HepG2 (cell line): Measurements from ENCODE around the gene REEP2. TPM values are rescaled to one million over a fixed set of nuclear protein-coding genes. Genes with fewer than 3 reads are reported as not detected.

Source experiments
- ATF7 ChIP-seq, 2 experiments: fragments of 450-650 bp in 1 of 2; sonication (generic) in 1 of 2; formaldehyde crosslinking in 1 of 2; IDR thresholded peaks; 2 replicates each; pipeline versions ENCODE4 v1.4.0 to v1.6.1; 2016 to 2020; ENCODE audit warnings: antibody characterized with exemption in 1 of 2, mild to moderate bottlenecking in 1 of 2, missing genetic modification reagents in 1 of 2
- CREM ChIP-seq, 2 experiments: sonication (generic) in 1 of 2; formaldehyde crosslinking in 1 of 2; IDR thresholded peaks; 2 replicates each; pipeline versions ENCODE4 v1.4.0 to v1.6.1; 2016 to 2020; ENCODE audit warnings: antibody characterized with exemption in 1 of 2, mild to moderate bottlenecking in 1 of 2, missing genetic modification reagents in 1 of 2
- KDM5A ChIP-seq: fragments of 200-600 bp; sonication (generic); IDR thresholded peaks from 2 replicates; pipeline ENCODE4 v1.7.0; 2018; ENCODE audit warnings: antibody characterized with exemption, mild to moderate bottlenecking, low read length, borderline replicate concordance
- MEIS1 ChIP-seq: sonication (generic); formaldehyde crosslinking; IDR thresholded peaks from 2 replicates; pipeline ENCODE4 v1.9.0; 2021; ENCODE audit warnings: mild to moderate bottlenecking, missing genetic modification reagents, moderate library complexity, borderline replicate concordance
- MTF2 ChIP-seq: sonication (generic); formaldehyde crosslinking; IDR thresholded peaks from 2 replicates; pipeline ENCODE4 v1.5.0; 2020; ENCODE audit warnings: missing genetic modification reagents, borderline replicate concordance
- NCOA5 ChIP-seq: sonication (generic); formaldehyde crosslinking; IDR thresholded peaks from 2 replicates; pipeline ENCODE4 v1.4.0; 2020; ENCODE audit warnings: missing genetic modification reagents
- PBX2 ChIP-seq: IDR thresholded peaks from 2 replicates; pipeline ENCODE4 v1.6.1; 2016; ENCODE audit warnings: control low read depth
- RCOR2 ChIP-seq: IDR thresholded peaks from 2 replicates; pipeline ENCODE4 v1.6.1; 2016; ENCODE audit warnings: missing biosample characterization, missing genetic modification reagents
- RFXAP ChIP-seq: sonication (generic); formaldehyde crosslinking; IDR thresholded peaks from 2 replicates; pipeline ENCODE4 v1.4.0; 2020; ENCODE audit warnings: missing genetic modification reagents, borderline replicate concordance
- SAP130 ChIP-seq: IDR thresholded peaks from 2 replicates; pipeline ENCODE4 v1.6.1; 2016; ENCODE audit warnings: low read depth
- SOX13 ChIP-seq, 3 experiments: fragments of 450-650 bp in 1 of 3; sonication (generic) in 1 of 3; formaldehyde crosslinking in 1 of 3; IDR thresholded peaks in 2 of 3; conservative IDR thresholded peaks in 1 of 3; 2 replicates each; pipeline versions ENCODE4 v1.5.0 to v1.6.1; 2016 to 2020; ENCODE audit warnings: antibody characterized with exemption in 1 of 3, mild to moderate bottlenecking in 1 of 3, missing compliant biosample characterization in 1 of 3, missing genetic modification reagents in 1 of 3, moderate library complexity in 1 of 3
- TEF ChIP-seq: sonication (generic); formaldehyde crosslinking; IDR thresholded peaks from 2 replicates; pipeline ENCODE4 v1.5.0; 2020; ENCODE audit warnings: missing genetic modification reagents
- U2AF1 ChIP-seq: fragments of 200-400 bp; formaldehyde crosslinking; optimal IDR thresholded peaks from 2 replicates; pipeline ENCODE3; 2017; ENCODE audit warnings: mild to moderate bottlenecking, low read depth, low read length
- XRCC5 ChIP-seq: fragments of 200-400 bp; formaldehyde crosslinking; optimal IDR thresholded peaks from 2 replicates; pipeline ENCODE3; 2017; ENCODE audit warnings: mild to moderate bottlenecking, low read length
- ZBTB38 ChIP-seq: sonication (generic); formaldehyde crosslinking; IDR thresholded peaks from 2 replicates; pipeline ENCODE4 v1.5.1; 2020; ENCODE audit warnings: mild to moderate bottlenecking, missing genetic modification reagents
- ZNF280D ChIP-seq: sonication (generic); formaldehyde crosslinking; IDR thresholded peaks from 2 replicates; pipeline ENCODE4 v1.5.1; 2020; ENCODE audit warnings: mild to moderate bottlenecking, missing genetic modification reagents
- ZNF333 ChIP-seq: sonication (generic); formaldehyde crosslinking; IDR thresholded peaks from 2 replicates; pipeline ENCODE4 v1.4.0; 2020; ENCODE audit warnings: mild to moderate bottlenecking, missing genetic modification reagents, borderline replicate concordance
- ZNF430 ChIP-seq: sonication (generic); formaldehyde crosslinking; IDR thresholded peaks from 2 replicates; pipeline ENCODE4 v1.9.0; 2021; ENCODE audit warnings: mild to moderate bottlenecking, missing genetic modification reagents
- ZNF550 ChIP-seq: sonication (generic); formaldehyde crosslinking; IDR thresholded peaks from 2 replicates; pipeline ENCODE4 v1.4.0; 2020; ENCODE audit warnings: mild to moderate bottlenecking, missing genetic modification reagents, borderline replicate concordance
- ZNF552 ChIP-seq: sonication (generic); formaldehyde crosslinking; IDR thresholded peaks from 2 replicates; pipeline ENCODE4 v1.9.0; 2022; ENCODE audit warnings: missing genetic modification reagents, mild to moderate bottlenecking, borderline replicate concordance
- ZNF557 ChIP-seq: sonication (generic); formaldehyde crosslinking; IDR thresholded peaks from 2 replicates; pipeline ENCODE4 v1.4.0; 2020; ENCODE audit warnings: missing genetic modification reagents
- ZNF567 ChIP-seq: sonication (generic); formaldehyde crosslinking; IDR thresholded peaks from 2 replicates; pipeline ENCODE4 v1.8.1; 2023; ENCODE audit warnings: mild to moderate bottlenecking, missing genetic modification reagents, borderline replicate concordance
- ZNF740 ChIP-seq: sonication (generic); formaldehyde crosslinking; IDR thresholded peaks from 2 replicates; pipeline ENCODE4 v1.4.0; 2020; ENCODE audit warnings: missing genetic modification reagents
- ZSCAN22 ChIP-seq: sonication (generic); formaldehyde crosslinking; IDR thresholded peaks from 2 replicates; pipeline ENCODE4 v1.4.0; 2020; ENCODE audit warnings: mild to moderate bottlenecking, missing genetic modification reagents
- polyA plus RNA-seq, 8 experiments: library from polyadenylated mRNA; depleted of rRNA in 3 of 8; stranded (reverse) in 7 of 8; unstranded in 1 of 8; fragments of >200 nt; fragmentation: Illumina TruSeq in 4 of 8; extraction: Trizol in 4 of 8; gene quantifications; 2 replicates each; pipeline versions ENCODE4 v1.2.1 to v1.2.3, GENCODE V29; 2011 to 2016; ENCODE audit warnings: low read depth in 4 of 8, missing spikeins in 1 of 8, mixed read lengths in 1 of 8; ENCODE audit not compliant: insufficient read depth in 1 of 8
- total RNA-seq, 5 experiments: library from RNA; depleted of rRNA; stranded (reverse); fragments of >200 nt; fragmentation: Illumina TruSeq; extraction: Trizol; gene quantifications; 2 replicates each; pipeline ENCODE4 v1.2.3, GENCODE V29; 2016; ENCODE audit warnings: low read depth in 1 of 5

REEP2 gene
- total and polyA plus RNA-seq, 2 of the 13 experiments (the other 11 are each of a cell fraction or from before 2014, with no cell fraction given): 5.3 to 7.8 TPM

- TF ChIP-seq ZNF567 (CRISPR knock-in tag): no peak
- TF ChIP-seq PBX2 (CRISPR knock-in tag): no peak
- peak; percentile 86 for TF ChIP-seq CREM (IDR thresholded peaks at IDR 0.05)
- 0 out of 2 replicates have a peak, but pooled peaks have one; percentile 9 for TF ChIP-seq CREM (CRISPR knock-in tag; IDR thresholded peaks at IDR 0.05)
- TF ChIP-seq ZNF557 (CRISPR knock-in tag): no peak
- peak; percentile 63 for TF ChIP-seq ZNF430 (CRISPR knock-in tag)
- no peak for TF ChIP-seq SOX13 (IDR thresholded peaks at IDR 0.05)
- no peak for TF ChIP-seq SOX13 (CRISPR knock-in tag; conservative IDR thresholded peaks at IDR 0.05 in 1 of 2, IDR thresholded peaks at IDR 0.05 in 1 of 2)
- TF ChIP-seq KDM5A: no peak; the same call in 1 of the 2 replicates
- TF ChIP-seq ZNF740: no peak
- peak; percentile 91; the same call in 1 of the 2 replicates for TF ChIP-seq ZNF333 (CRISPR knock-in tag)
- TF ChIP-seq ZNF550 (CRISPR knock-in tag): no peak
- TF ChIP-seq ATF7 (IDR thresholded peaks at IDR 0.05): no peak
- TF ChIP-seq ATF7 (CRISPR knock-in tag; IDR thresholded peaks at IDR 0.05): no peak
- no peak for TF ChIP-seq ZSCAN22 (CRISPR knock-in tag)
- no peak for TF ChIP-seq NCOA5 (CRISPR knock-in tag)
- no peak for TF ChIP-seq XRCC5
- TF ChIP-seq SAP130 (CRISPR knock-in tag): no peak
- TF ChIP-seq U2AF1: peak; percentile 90
- no peak for TF ChIP-seq ZNF552 (CRISPR knock-in tag)
- TF ChIP-seq ZBTB38 (CRISPR knock-in tag): no peak
- TF ChIP-seq TEF (CRISPR knock-in tag): no peak
- TF ChIP-seq RCOR2 (CRISPR knock-in tag): no peak
- 0 out of 2 replicates have a peak, but pooled peaks have one; percentile 14 for TF ChIP-seq ZNF280D (CRISPR knock-in tag)
- 0 out of 2 replicates have a peak, but pooled peaks have one; percentile 20 for TF ChIP-seq MEIS1 (CRISPR knock-in tag)
- TF ChIP-seq RFXAP: peak; percentile 12; the same call in 1 of the 2 replicates
- 0 out of 2 replicates have a peak, but pooled peaks have one; percentile 18 for TF ChIP-seq MTF2
Observed at GRCh38 chr5:138465261-138466124, 26.6 kb downstream of the REEP2 start, which contains the start of gene EGR1 (continued).
